Ovary (tissue), 9 donors: ENCODE measurements around the gene KLC1. TPM values are rescaled to one million over a fixed set of nuclear protein-coding genes. Genes with fewer than 3 reads are reported as not detected.
A peak's percentile ranks its signal among the peaks of the same experiment; 100 is the strongest.

Experiments
- DNase-seq, 5 donors: peaks; one replicate each; pipeline ENCODE4 v3.0.0-alpha.2; 2019 to 2020
- H3K27ac ChIP-seq, 2 donors: fragments of 200-600 bp; one replicate each; pipeline versions ENCODE4 v1.5.1 to v1.8.0; 2019 to 2022
- H3K27me3 ChIP-seq: fragments of 200-600 bp; one replicate; pipeline ENCODE4 v1.8.0; 2022
- H3K36me3 ChIP-seq: fragments of 200-600 bp; sonication (generic); one replicate; pipeline ENCODE4 v1.5.1; 2019
- H3K4me1 ChIP-seq: one replicate; pipeline ENCODE4 v1.8.1; 2013; ENCODE audit warnings: mild to moderate bottlenecking, moderate library complexity; ENCODE audit not compliant: insufficient read depth
- H3K4me3 ChIP-seq: fragments of 200-600 bp; sonication (generic); one replicate; pipeline ENCODE4 v1.5.1; 2017
- H3K9me3 ChIP-seq, 2 donors: fragments of 200-600 bp in 1 of 2; sonication (generic) in 1 of 2; one replicate each; pipeline versions ENCODE4 v1.5.1 to v1.8.1; 2013 to 2019; ENCODE audit warnings: mild to moderate bottlenecking in 1 of 2, moderate library complexity in 1 of 2
- CTCF ChIP-seq, 3 donors: fragments of 450-650 bp in 2 of 3; fragments of 200-600 bp in 1 of 3; IDR thresholded peaks; one replicate each; pipeline versions ENCODE4 v1.5.1 to v1.8.0; 2016 to 2022; ENCODE audit warnings: antibody characterized with exemption in 3 of 3, mild to moderate bottlenecking in 1 of 3
- EP300 ChIP-seq: sonication (generic); formaldehyde crosslinking; IDR thresholded peaks from one replicate; pipeline ENCODE4 v1.6.1; 2017; ENCODE audit warnings: antibody characterized with exemption
- POLR2A ChIP-seq: fragments of 450-650 bp; IDR thresholded peaks from one replicate; pipeline ENCODE4 v1.6.1; 2017; ENCODE audit warnings: antibody characterized with exemption, mild to moderate bottlenecking, moderate library complexity
- WGBS, 3 donors: extraction: QIAGEN DNeasy Blood & Tissue Kit in 1 of 3; methylation state at CpG; one replicate each; pipeline versions ENCODE4 v1.1.5 to v1.1.7; 2013 to 2017; 5-methylcytosine and 5-hydroxymethylcytosine counted together
- intact Hi-C, 4 donors: fragments of 100-400 bp; cut with DNase I; formaldehyde crosslinking; loops; one replicate each; pipeline versions ENCODE4 v1.11.0 to v1.15.1; 2022 to 2023
- polyA plus RNA-seq, 2 donors: library from polyadenylated mRNA; stranded (reverse); fragments of 200-250 nt in 1 of 2; fragments of 350-450 nt in 1 of 2; fragmentation: Illumina TruSeq in 1 of 2; extraction: RNeasy Lipid Tissue Mini Kit (QIAGEN cat#74804) in 1 of 2; gene quantifications; one replicate each; pipeline ENCODE4 v1.2.3, GENCODE V29; 2013 to 2014
- total RNA-seq, 7 donors: library from RNA; depleted of rRNA in 2 of 7; stranded (reverse); fragments of >200 nt in 2 of 7; fragmentation: NEBNext Ultra II Directional in 3 of 7; extraction: Animal tissue kit (Norgen Biotek cat#: 25700) in 3 of 7; gene quantifications; one replicate each; pipeline versions ENCODE4 v1.1.0 to v1.2.4, GENCODE V29; 2016 to 2023
- donor health status: DM: no; HTN: no; CAD: no; lungs with moderate emphysema.
- donor health status: DM: no; HTN: no; CAD: no.
- donor health status: Bipolar disorder and iron deficiency.
- donor health status: DM: yes; HTN: yes; CAD: no.
- donor health status: DM: no; HTN: no; CAD: no.
- donor health status: DM: yes; HTN: yes; CAD: no.

The KLC1 gene
- total and polyA plus RNA-seq, 9 donors, result 80.0 to 191 (median 149) TPM

- DNase-seq, result peak; percentile 75 to 90 (median 84)
- no peaks in the 10 kb centered on the region for H3K36me3 ChIP-seq
- peaks cover 23% of the 10 kb centered on the region for H3K4me1 ChIP-seq
- WGBS, 3 donors, result 6 to 11% (median 10%) methylated on average over 18 to 20 of the region's 20 CpGs
- TF ChIP-seq CTCF (IDR thresholded peaks at IDR 0.05) (no peak), POLR2A (no peak), EP300 (no peak)
- intact Hi-C loops, result no loop called here
- no peak overlapping the region for H3K4me3 ChIP-seq
- no peaks in the 10 kb centered on the region for H3K27me3 ChIP-seq
- H3K27ac ChIP-seq, result peak overlapping the region; percentile 57 to 65
- H3K9me3 ChIP-seq, result no peaks in the 10 kb centered on the region
These were observed 95.1 kb downstream of the KLC1 start for GRCh38 chr14:103724116-103724515.

- Histone ChIP-seq H3K4me1 (peaks cover 23% of the 10 kb centered on the region), H3K4me3 (no peak overlapping the region), H3K27me3 (no peaks in the 10 kb centered on the region), H3K9me3 (no peaks in the 10 kb centered on the region), H3K36me3 (no peaks in the 10 kb centered on the region), H3K27ac (peak overlapping the region in 1 of 2 donors; percentile 65)
- no peak for TF ChIP-seq CTCF (IDR thresholded peaks at IDR 0.05)
- TF ChIP-seq POLR2A, result no peak
- TF ChIP-seq EP300, result no peak
- WGBS, 3 donors, result 87 to 91% (median 90%) methylated on average over 27 to 29 of the region's 29 CpGs
- DNase-seq, result no peak
- intact Hi-C loops, result no loop called here
These were observed 96.1 kb downstream of the KLC1 start for GRCh38 chr14:103725001-103725682.

- Histone ChIP-seq H3K36me3 (no peaks in the 10 kb centered on the region), H3K27me3 (no peaks in the 10 kb centered on the region), H3K27ac (no peak overlapping the region), H3K4me1 (peaks cover 29% of the 10 kb centered on the region), H3K9me3 (no peaks in the 10 kb centered on the region), H3K4me3 (no peak overlapping the region)
- 91 to 94% (median 92%) methylated on average over 16 of the region's 16 CpGs for WGBS, 3 donors
- intact Hi-C loops, result no loop called here
- TF ChIP-seq EP300, result no peak
- TF ChIP-seq CTCF (IDR thresholded peaks at IDR 0.05), result no peak
- no peak for TF ChIP-seq POLR2A
- DNase-seq, result no peak
These were observed 96.9 kb downstream of the KLC1 start for GRCh38 chr14:103725739-103726395.

GRCh38 chr14:103726474-103726873 lies 97.5 kb downstream of the KLC1 start:
- no peak for DNase-seq
- Histone ChIP-seq H3K27me3 (no peaks in the 10 kb centered on the region), H3K9me3 (no peaks in the 10 kb centered on the region), H3K4me3 (no peak overlapping the region), H3K4me1 (peaks cover 29% of the 10 kb centered on the region), H3K27ac (no peak overlapping the region), H3K36me3 (no peaks in the 10 kb centered on the region)
- intact Hi-C loops, result no loop called here
- WGBS, 3 donors, result 88 to 97% (median 96%) methylated on average over 16 to 18 of the region's 18 CpGs
- TF ChIP-seq EP300, result no peak
- TF ChIP-seq POLR2A, result no peak
- no peak for TF ChIP-seq CTCF (IDR thresholded peaks at IDR 0.05)
